ENCODE results near the gene RAPH1.

DNA sequence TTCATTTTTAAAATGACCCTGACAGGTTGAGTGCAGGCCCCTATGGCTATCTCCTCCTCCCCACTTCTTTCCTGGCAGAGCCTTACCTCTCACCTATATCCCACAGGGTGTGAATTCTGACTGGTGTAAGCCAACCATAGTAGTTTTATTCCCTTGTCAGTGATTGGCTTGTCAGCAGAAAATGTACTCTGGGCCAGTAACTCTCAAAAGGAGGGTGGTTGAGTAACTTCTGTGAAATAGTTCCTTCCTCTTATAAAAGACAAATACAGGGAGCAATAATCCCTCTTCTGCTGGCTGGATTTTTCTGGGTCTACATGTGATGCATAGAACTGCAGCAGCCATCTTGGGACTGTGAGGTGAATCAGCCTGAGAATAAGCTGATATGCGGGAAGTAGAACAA is 83.4 kb downstream of the RAPH1 start:
- TF ChIP-seq, protein P1, sequence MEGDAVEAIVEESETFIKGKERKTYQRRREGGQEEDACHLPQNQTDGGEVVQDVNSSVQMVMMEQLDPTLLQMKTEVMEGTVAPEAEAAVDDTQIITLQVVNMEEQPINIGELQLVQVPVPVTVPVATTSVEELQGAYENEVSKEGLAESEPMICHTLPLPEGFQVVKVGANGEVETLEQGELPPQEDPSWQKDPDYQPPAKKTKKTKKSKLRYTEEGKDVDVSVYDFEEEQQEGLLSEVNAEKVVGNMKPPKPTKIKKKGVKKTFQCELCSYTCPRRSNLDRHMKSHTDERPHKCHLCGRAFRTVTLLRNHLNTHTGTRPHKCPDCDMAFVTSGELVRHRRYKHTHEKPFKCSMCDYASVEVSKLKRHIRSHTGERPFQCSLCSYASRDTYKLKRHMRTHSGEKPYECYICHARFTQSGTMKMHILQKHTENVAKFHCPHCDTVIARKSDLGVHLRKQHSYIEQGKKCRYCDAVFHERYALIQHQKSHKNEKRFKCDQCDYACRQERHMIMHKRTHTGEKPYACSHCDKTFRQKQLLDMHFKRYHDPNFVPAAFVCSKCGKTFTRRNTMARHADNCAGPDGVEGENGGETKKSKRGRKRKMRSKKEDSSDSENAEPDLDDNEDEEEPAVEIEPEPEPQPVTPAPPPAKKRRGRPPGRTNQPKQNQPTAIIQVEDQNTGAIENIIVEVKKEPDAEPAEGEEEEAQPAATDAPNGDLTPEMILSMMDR (conservative IDR thresholded peaks at IDR 0.05), result no peak
- no peak for TF ChIP-seq EZH2 (IDR thresholded peaks at IDR 0.05; ENCODE audit: low read depth)
